ENCODE results near the gene SHISA5. TPM values are rescaled to one million over a fixed set of nuclear protein-coding genes. Genes with fewer than 3 reads are reported as not detected.

SHISA5 gene
- total RNA-seq, 1 donor from 2014 or later = 333 TPM

DNA sequence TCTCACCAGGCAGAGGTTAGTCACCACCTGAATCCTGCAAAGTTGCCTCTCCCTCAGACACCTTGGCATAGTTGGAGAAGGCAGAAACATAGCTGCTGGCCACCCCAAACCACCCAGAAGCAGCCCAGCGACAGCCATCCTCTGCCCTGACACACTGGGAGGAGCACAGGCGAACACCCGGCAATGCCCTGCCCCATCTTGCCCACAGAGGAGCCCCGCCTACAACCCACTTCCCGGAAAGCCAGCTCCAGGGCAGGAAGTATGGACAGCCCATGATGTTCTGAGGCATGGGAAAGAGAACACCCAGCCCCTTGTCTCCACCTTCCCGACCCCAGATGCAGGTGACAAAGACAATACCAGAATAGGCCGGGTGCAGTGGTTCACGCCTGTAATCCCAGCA, 12.6 kb upstream of the SHISA5 start:
- Mint-ChIP-seq H3K9me3 (ENCODE audit: unreplicated experiment) (no peaks in the 10 kb centered on the region), H3K4me1 (ENCODE audit: low read depth, unreplicated experiment) (no peaks in the 10 kb centered on the region), H3K36me3 (ENCODE audit: low read depth, unreplicated experiment) (peaks cover 11% of the 10 kb centered on the region), H3K4me3 (ENCODE audit: unreplicated experiment) (no peak overlapping the region), H3K27ac (ENCODE audit: unreplicated experiment) (no peak overlapping the region), H3K27me3 (ENCODE audit: low read depth, unreplicated experiment) (no peaks in the 10 kb centered on the region)
- DNase-seq (ENCODE audit: low read depth) = no peak
- H3K4me1 ChIP-seq (ENCODE audit: insufficient read depth, low read length) = no peaks in the 10 kb centered on the region
- H3K4me3 ChIP-seq (ENCODE audit: insufficient read depth, low read depth, low read length) = no peak overlapping the region
- H3K9ac ChIP-seq (ENCODE audit: low read length) = no peak overlapping the region
- no peaks in the 10 kb centered on the region for H3K9me3 ChIP-seq (ENCODE audit: insufficient read depth, low read depth, low read length)
- no peaks in the 10 kb centered on the region for H3K36me3 ChIP-seq (ENCODE audit: insufficient read depth, low read length)
- no peaks in the 10 kb centered on the region for H4K20me1 ChIP-seq (ENCODE audit: insufficient read depth, low read length)
- H3K27me3 ChIP-seq (ENCODE audit: insufficient read depth, low read length) = no peaks in the 10 kb centered on the region
- TF ChIP-seq, protein P1, sequence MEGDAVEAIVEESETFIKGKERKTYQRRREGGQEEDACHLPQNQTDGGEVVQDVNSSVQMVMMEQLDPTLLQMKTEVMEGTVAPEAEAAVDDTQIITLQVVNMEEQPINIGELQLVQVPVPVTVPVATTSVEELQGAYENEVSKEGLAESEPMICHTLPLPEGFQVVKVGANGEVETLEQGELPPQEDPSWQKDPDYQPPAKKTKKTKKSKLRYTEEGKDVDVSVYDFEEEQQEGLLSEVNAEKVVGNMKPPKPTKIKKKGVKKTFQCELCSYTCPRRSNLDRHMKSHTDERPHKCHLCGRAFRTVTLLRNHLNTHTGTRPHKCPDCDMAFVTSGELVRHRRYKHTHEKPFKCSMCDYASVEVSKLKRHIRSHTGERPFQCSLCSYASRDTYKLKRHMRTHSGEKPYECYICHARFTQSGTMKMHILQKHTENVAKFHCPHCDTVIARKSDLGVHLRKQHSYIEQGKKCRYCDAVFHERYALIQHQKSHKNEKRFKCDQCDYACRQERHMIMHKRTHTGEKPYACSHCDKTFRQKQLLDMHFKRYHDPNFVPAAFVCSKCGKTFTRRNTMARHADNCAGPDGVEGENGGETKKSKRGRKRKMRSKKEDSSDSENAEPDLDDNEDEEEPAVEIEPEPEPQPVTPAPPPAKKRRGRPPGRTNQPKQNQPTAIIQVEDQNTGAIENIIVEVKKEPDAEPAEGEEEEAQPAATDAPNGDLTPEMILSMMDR (IDR thresholded peaks at IDR 0.05; ENCODE audit: insufficient read depth, low read depth, low read length) = no peak
- TF ChIP-seq EZH2 (IDR thresholded peaks at IDR 0.05; ENCODE audit: insufficient read depth, low read length) = no peak
- H3K4me2 ChIP-seq (ENCODE audit: low read length) = no peak overlapping the region
- H3K27ac ChIP-seq (ENCODE audit: low read depth, low read length) = no peak overlapping the region
- no peak for FAIRE-seq
- no peaks in the 10 kb centered on the region for H3K79me2 ChIP-seq (ENCODE audit: insufficient read depth, low read length)
- H2AFZ ChIP-seq (ENCODE audit: low read depth, low read length) = no peak overlapping the region

DNA sequence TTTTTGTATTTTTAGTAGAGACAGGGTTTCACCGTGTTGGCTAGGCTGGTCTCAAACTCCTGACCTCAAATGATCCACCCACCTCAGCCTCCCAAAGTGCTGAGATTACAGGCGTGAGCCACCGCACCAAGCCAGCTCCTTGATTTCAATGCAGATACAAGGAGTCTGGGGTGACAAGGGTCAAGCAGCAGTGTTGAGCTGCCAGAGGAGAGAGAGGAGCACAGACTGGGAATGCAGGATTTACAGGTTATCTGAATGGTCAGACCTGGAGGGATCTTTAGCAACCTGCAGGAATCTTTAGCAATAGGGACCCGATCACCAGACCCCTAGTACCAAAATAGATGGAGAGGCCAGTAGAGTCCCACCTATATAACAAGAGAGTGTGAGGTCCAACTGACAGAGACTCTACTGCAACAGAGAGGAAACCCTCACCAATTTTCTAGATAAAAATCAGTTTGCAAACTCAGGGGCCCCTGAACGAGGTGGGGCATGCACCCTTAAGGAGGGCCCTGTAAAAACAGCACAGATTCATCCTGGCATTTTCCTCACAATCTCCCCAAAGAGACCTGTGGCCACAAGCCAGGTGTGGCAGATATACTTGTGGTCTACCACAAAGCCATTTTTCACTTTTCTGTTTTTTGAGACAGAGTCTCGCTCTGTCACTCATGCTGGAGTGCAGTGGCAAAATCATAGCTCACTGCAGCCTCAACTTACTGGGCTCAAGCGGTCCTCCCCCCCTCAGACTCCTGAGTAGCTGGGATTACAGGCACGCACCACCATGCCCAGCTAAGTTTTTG, 10.7 kb upstream of the SHISA5 start:
- Histone ChIP-seq H3K9me3 (ENCODE audit: insufficient read depth, low read depth, low read length) (no peaks in the 10 kb centered on the region), H3K9ac (ENCODE audit: low read length) (no peak overlapping the region), H2AFZ (ENCODE audit: low read depth, low read length) (no peak overlapping the region), H3K27ac (ENCODE audit: low read depth, low read length) (no peak overlapping the region), H3K4me3 (ENCODE audit: insufficient read depth, low read depth, low read length) (no peak overlapping the region), H3K36me3 (ENCODE audit: insufficient read depth, low read length) (no peaks in the 10 kb centered on the region), H3K27me3 (ENCODE audit: insufficient read depth, low read length) (no peaks in the 10 kb centered on the region), H3K4me2 (ENCODE audit: low read length) (no peak overlapping the region), H3K79me2 (ENCODE audit: insufficient read depth, low read length) (no peaks in the 10 kb centered on the region), H4K20me1 (ENCODE audit: insufficient read depth, low read length) (no peaks in the 10 kb centered on the region), H3K4me1 (ENCODE audit: insufficient read depth, low read length) (no peaks in the 10 kb centered on the region)
- TF ChIP-seq, protein P1 (IDR thresholded peaks at IDR 0.05; ENCODE audit: insufficient read depth, low read depth, low read length) = no peak
- no peak for TF ChIP-seq EZH2 (IDR thresholded peaks at IDR 0.05; ENCODE audit: insufficient read depth, low read length)
- no peak overlapping the region for H3K27ac Mint-ChIP-seq (ENCODE audit: unreplicated experiment)
- no peaks in the 10 kb centered on the region for H3K9me3 Mint-ChIP-seq (ENCODE audit: unreplicated experiment)
- no peak for DNase-seq (ENCODE audit: low read depth)
- no peak for FAIRE-seq
- H3K4me1 Mint-ChIP-seq (ENCODE audit: low read depth, unreplicated experiment) = no peaks in the 10 kb centered on the region
- no peaks in the 10 kb centered on the region for H3K27me3 Mint-ChIP-seq (ENCODE audit: low read depth, unreplicated experiment)
- H3K4me3 Mint-ChIP-seq (ENCODE audit: unreplicated experiment) = no peak overlapping the region
- peaks cover 7% of the 10 kb centered on the region for H3K36me3 Mint-ChIP-seq (ENCODE audit: low read depth, unreplicated experiment)

DNA sequence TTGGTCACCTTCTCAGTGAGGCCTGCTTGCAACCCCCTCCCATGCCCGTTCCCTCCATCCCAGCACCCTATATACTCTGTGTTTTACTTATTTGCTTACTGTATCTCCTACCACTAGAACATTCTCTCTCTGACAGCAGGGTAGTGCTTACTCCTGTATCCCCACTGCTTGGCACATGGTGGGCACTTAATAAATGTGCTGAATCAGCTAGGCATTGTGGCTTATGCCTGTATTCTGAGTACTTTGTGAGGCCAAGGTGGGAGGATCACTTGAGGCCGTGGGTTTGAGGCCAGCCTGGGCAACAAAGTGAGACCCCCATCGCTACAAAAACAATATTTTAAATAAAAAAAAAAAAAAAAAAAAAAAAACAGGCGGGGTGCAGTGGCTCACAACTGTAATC, 7.6 kb upstream of the SHISA5 start:
- no peaks in the 10 kb centered on the region for H4K20me1 ChIP-seq (ENCODE audit: insufficient read depth, low read length)
- H2AFZ ChIP-seq (ENCODE audit: low read depth, low read length) = no peak overlapping the region
- Mint-ChIP-seq H3K9me3 (ENCODE audit: unreplicated experiment) (no peaks in the 10 kb centered on the region), H3K4me3 (ENCODE audit: unreplicated experiment) (peak overlapping the region; percentile 31), H3K27ac (ENCODE audit: unreplicated experiment) (no peak overlapping the region), H3K4me1 (ENCODE audit: low read depth, unreplicated experiment) (peaks cover 5% of the 10 kb centered on the region), H3K36me3 (ENCODE audit: low read depth, unreplicated experiment) (no peaks in the 10 kb centered on the region), H3K27me3 (ENCODE audit: low read depth, unreplicated experiment) (no peaks in the 10 kb centered on the region)
- TF ChIP-seq EZH2 (IDR thresholded peaks at IDR 0.05; ENCODE audit: insufficient read depth, low read length) = no peak
- TF ChIP-seq, protein P1 (IDR thresholded peaks at IDR 0.05; ENCODE audit: insufficient read depth, low read depth, low read length) = no peak
- no peak overlapping the region for H3K4me2 ChIP-seq (ENCODE audit: low read length)
- peaks cover 9% of the 10 kb centered on the region for H3K4me1 ChIP-seq (ENCODE audit: insufficient read depth, low read length)
- H3K4me3 ChIP-seq (ENCODE audit: insufficient read depth, low read depth, low read length) = no peak overlapping the region
- H3K27me3 ChIP-seq (ENCODE audit: insufficient read depth, low read length) = no peaks in the 10 kb centered on the region
- H3K9ac ChIP-seq (ENCODE audit: low read length) = no peak overlapping the region
- no peak overlapping the region for H3K27ac ChIP-seq (ENCODE audit: low read depth, low read length)
- H3K36me3 ChIP-seq (ENCODE audit: insufficient read depth, low read length) = no peaks in the 10 kb centered on the region
- no peaks in the 10 kb centered on the region for H3K9me3 ChIP-seq (ENCODE audit: insufficient read depth, low read depth, low read length)
- H3K79me2 ChIP-seq (ENCODE audit: insufficient read depth, low read length) = no peaks in the 10 kb centered on the region
- FAIRE-seq (no peak), DNase-seq (ENCODE audit: low read depth) (no peak)

Data from astrocyte (in vitro differentiated cells and primary cell).